ENCODE results near the gene THSD4.

Gene THSD4

GRCh38 chr15:71331173-71331572 lies 215.9 kb downstream of the THSD4 start:
- Histone ChIP-seq H3K4me1 (no peaks in the 10 kb centered on the region), H4K20me1 (no peaks in the 10 kb centered on the region), H3K9ac (no peak overlapping the region), H3K27me3 (no peaks in the 10 kb centered on the region; a peak in 1 of 22 replicates), H3K9me3 (replicated peaks in 1 of 11) (no peaks in the 10 kb centered on the region), H3K4me3 (no peak overlapping the region), H3K36me3 (no peaks in the 10 kb centered on the region), H3K4me2 (no peak overlapping the region), H3K27ac (no peak overlapping the region)
- TF ChIP-seq Cebpa-rat (IDR thresholded peaks at IDR 0.05): no peak

DNA sequence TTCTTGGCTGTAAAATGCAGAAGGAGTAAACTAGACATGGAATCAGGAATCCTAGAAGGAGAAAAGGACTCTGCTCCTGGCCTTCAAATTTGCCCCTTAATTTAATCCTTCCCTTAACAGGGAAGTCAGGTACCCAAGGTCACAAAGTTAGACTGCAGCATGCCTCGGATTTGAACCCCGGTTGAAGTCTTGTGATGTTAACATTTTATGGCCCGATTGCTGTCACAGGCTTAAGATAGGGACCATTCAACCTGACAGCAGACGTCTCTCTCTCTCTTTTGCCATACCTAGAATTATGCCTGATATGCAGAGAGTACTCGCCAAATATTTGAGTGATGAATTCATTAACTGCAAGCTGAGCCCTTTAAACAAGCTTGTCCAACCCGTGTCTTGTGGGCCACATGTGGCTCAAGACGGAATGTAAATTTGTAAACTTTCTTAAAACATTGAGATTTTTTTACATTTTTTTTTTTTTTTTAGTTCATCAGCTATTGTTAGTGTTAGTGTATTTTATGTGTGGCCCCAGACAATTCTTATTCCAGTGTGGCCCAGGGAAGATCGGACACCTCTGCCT lies 217.2 kb downstream of the THSD4 start:
- no peaks in the 10 kb centered on the region for H3K4me1 ChIP-seq
- H3K9me3 ChIP-seq (replicated peaks in 1 of 11): no peaks in the 10 kb centered on the region
- H4K20me1 ChIP-seq: no peaks in the 10 kb centered on the region
- no peak for TF ChIP-seq Cebpa-rat (IDR thresholded peaks at IDR 0.05)
- H3K27me3 ChIP-seq: no peaks in the 10 kb centered on the region; a peak in 1 of 22 replicates
- H3K36me3 ChIP-seq: no peaks in the 10 kb centered on the region
- no peak overlapping the region for H3K9ac ChIP-seq
- H3K4me3 ChIP-seq: no peak overlapping the region
- H3K4me2 ChIP-seq: no peak overlapping the region
- no peak overlapping the region for H3K27ac ChIP-seq

DNA sequence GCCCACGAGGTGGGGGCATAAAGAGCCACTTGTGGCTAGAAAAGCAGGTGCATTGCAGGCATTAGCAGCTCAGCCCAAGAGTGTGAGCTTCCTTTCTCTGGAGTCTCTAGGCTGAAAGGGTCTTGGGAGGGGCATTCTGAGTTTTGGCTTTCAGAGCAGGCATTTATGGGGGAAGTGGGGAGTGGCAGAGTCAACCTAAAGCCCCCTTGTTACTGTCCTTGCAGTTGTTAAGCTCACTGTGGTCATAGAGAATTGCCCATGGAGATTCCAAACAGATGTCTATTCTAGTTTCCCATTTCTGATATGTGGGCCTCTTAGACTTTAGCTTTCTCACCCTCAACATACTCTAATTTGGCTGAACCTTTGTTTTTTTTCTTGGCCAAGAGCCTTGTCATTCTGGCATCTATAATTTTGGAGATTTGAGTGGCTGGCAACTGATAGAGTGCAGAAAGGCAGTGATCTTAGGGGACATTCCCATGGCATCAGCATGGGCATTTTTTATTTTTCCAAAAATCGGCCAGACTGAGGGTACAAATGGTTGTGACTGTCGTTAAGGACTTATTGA lies 217.9 kb downstream of the THSD4 start:
- H3K9me3 ChIP-seq (replicated peaks in 1 of 11): no peaks in the 10 kb centered on the region
- no peaks in the 10 kb centered on the region for H3K4me1 ChIP-seq
- TF ChIP-seq Cebpa-rat (IDR thresholded peaks at IDR 0.05): no peak
- no peak overlapping the region for H3K27ac ChIP-seq
- no peaks in the 10 kb centered on the region; a peak in 1 of 22 replicates for H3K27me3 ChIP-seq
- no peaks in the 10 kb centered on the region for H4K20me1 ChIP-seq
- H3K4me3 ChIP-seq: no peak overlapping the region
- H3K36me3 ChIP-seq: no peaks in the 10 kb centered on the region
- no peak overlapping the region for H3K9ac ChIP-seq
- H3K4me2 ChIP-seq: no peak overlapping the region

- H3K27ac ChIP-seq: no peak overlapping the region
- H4K20me1 ChIP-seq: no peaks in the 10 kb centered on the region
- H3K27me3 ChIP-seq: no peaks in the 10 kb centered on the region; a peak in 1 of 22 replicates
- H3K4me3 ChIP-seq: no peak overlapping the region
- H3K9ac ChIP-seq: no peak overlapping the region
- H3K36me3 ChIP-seq: no peaks in the 10 kb centered on the region
- H3K4me1 ChIP-seq: no peaks in the 10 kb centered on the region
- no peaks in the 10 kb centered on the region for H3K9me3 ChIP-seq (replicated peaks in 1 of 11)
- no peak for TF ChIP-seq Cebpa-rat (IDR thresholded peaks at IDR 0.05)
- H3K4me2 ChIP-seq: no peak overlapping the region
These were observed 218.6 kb downstream of the THSD4 start for GRCh38 chr15:71333839-71334238.

DNA sequence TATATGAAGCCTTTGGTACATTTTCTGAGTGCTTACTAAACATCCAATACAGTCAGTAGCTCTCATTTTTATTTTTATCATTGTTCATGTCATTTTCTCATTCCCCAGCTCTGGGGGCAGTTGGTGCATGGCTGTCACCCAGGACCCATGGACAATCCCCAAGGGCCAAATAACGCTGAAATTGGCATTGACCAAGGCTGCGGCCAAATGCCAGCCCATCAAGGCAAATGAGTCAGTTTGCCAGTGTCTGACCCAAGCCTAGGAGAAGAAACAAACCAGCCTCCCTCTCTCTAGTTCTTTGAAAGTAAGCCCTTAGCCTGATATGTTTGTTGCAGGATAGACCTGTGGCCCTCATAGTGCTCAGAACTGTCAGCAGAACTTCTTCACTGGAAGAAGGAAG lies 219.2 kb downstream of the THSD4 start:
- no peak for TF ChIP-seq Cebpa-rat (IDR thresholded peaks at IDR 0.05)
- Histone ChIP-seq H3K27ac (no peak overlapping the region), H3K9me3 (replicated peaks in 1 of 11) (no peaks in the 10 kb centered on the region), H3K27me3 (no peaks in the 10 kb centered on the region; a peak in 1 of 22 replicates), H3K4me1 (no peaks in the 10 kb centered on the region), H3K9ac (no peak overlapping the region), H3K36me3 (no peaks in the 10 kb centered on the region), H3K4me3 (no peak overlapping the region), H3K4me2 (no peak overlapping the region), H4K20me1 (no peaks in the 10 kb centered on the region)

GRCh38 chr15:71334873-71335272 lies 219.6 kb downstream of the THSD4 start:
- Histone ChIP-seq H3K27ac (no peak overlapping the region), H3K4me3 (no peak overlapping the region), H4K20me1 (no peaks in the 10 kb centered on the region), H3K9me3 (replicated peaks in 1 of 11) (no peaks in the 10 kb centered on the region), H3K4me1 (no peaks in the 10 kb centered on the region), H3K27me3 (no peaks in the 10 kb centered on the region; a peak in 1 of 22 replicates), H3K9ac (no peak overlapping the region), H3K4me2 (no peak overlapping the region), H3K36me3 (no peaks in the 10 kb centered on the region)
- TF ChIP-seq Cebpa-rat (IDR thresholded peaks at IDR 0.05): no peak

- H3K9ac ChIP-seq: no peak overlapping the region
These were observed 220.3 kb downstream of the THSD4 start for GRCh38 chr15:71335591-71335990.

DNA sequence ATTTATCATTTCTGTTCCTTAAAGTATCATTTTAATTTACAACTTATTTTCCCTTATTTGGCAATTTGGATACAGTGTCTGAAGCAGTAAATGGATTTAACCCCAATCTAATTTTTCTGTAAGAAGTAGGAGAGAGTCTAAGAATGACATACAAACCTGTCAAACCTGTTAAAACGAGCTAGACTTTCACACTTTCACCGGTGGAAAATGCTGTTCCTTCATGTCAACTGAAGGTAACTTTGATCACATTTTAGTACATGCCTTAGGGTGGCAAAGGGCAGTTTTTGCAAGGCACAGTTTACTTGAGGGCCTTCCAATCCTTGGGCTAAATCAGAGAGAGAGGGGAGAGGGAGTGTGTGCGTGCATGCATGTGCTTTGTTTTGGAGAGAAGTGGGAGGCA lies 221.4 kb downstream of the THSD4 start:
- no peak for TF ChIP-seq Cebpa-rat (IDR thresholded peaks at IDR 0.05)
- Histone ChIP-seq H3K27ac (no peak overlapping the region), H3K4me1 (no peaks in the 10 kb centered on the region), H3K4me3 (no peak overlapping the region), H3K9ac (no peak overlapping the region), H3K36me3 (no peaks in the 10 kb centered on the region), H3K4me2 (no peak overlapping the region), H3K27me3 (no peaks in the 10 kb centered on the region; a peak in 1 of 22 replicates), H4K20me1 (no peaks in the 10 kb centered on the region), H3K9me3 (replicated peaks in 1 of 11) (no peaks in the 10 kb centered on the region)

More at GRCh38 chr15:71335591-71335990, 220.3 kb downstream of the THSD4 start:
- TF ChIP-seq Cebpa-rat (IDR thresholded peaks at IDR 0.05): no peak
- H3K4me1 ChIP-seq: no peaks in the 10 kb centered on the region
- no peak overlapping the region for H3K4me2 ChIP-seq
- no peaks in the 10 kb centered on the region for H4K20me1 ChIP-seq
- H3K4me3 ChIP-seq: no peak overlapping the region
- H3K36me3 ChIP-seq: no peaks in the 10 kb centered on the region
- H3K27ac ChIP-seq: no peak overlapping the region
- H3K9me3 ChIP-seq (replicated peaks in 1 of 11): no peaks in the 10 kb centered on the region
- H3K27me3 ChIP-seq: no peaks in the 10 kb centered on the region; a peak in 1 of 22 replicates

DNA sequence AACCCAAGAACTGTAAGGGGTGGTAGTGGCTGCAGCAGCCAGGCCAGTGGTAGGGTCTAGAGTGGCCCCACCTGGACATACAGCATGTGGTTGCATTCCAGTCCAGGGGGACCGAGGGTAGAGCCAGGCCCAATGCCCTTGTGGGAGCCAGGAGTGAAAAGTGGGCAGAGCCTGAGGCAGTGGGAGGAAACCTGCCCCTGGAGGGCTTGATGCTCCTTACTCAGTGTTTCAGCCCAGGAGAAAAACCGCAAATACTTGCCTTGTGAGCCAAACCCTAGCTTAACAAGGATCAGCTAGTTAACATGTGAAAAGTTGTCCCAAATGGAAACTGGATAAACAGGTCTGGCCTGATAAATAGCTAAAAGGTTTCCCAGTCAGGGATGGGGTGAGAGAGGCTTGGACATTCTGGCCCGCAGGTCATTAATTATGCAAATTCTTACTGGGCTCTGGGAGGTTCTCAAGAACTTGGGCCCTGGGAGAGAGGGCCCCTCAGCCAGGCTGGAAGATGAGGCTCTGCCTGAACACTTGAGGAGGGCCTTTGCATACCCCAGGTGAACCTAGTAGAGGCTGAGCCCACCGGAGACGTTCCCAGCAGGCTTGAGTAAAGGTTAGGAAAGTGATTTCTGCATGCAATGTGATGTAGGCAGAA lies 222.1 kb downstream of the THSD4 start:
- H3K4me3 ChIP-seq: no peak overlapping the region
- no peaks in the 10 kb centered on the region; a peak in 1 of 22 replicates for H3K27me3 ChIP-seq
- no peaks in the 10 kb centered on the region for H3K4me1 ChIP-seq
- no peak overlapping the region for H3K4me2 ChIP-seq
- no peaks in the 10 kb centered on the region for H4K20me1 ChIP-seq
- H3K27ac ChIP-seq: no peak overlapping the region
- no peak for TF ChIP-seq Cebpa-rat (IDR thresholded peaks at IDR 0.05)
- H3K36me3 ChIP-seq: no peaks in the 10 kb centered on the region
- H3K9ac ChIP-seq: no peak overlapping the region
- no peaks in the 10 kb centered on the region for H3K9me3 ChIP-seq (replicated peaks in 1 of 11)

DNA sequence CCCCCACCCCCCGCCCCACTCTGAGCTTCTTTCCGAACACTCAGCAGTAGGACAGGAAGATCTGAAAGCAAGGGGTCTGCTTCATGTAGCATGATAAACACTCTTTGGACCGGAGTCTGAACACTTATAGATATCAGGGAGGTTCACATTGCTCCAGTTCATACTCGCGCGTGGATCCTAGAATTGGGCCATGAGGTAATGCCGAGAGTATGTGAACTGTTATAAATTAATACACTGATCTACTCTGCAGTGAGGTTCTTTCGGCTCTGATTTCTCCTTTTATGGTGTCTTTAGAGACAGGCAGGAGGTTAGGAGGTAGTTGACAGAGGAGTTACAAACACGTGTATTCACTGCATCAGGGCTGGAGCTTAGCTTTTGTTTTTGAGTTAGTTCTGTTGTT lies 223.0 kb downstream of the THSD4 start:
- H3K27ac ChIP-seq: no peak overlapping the region
- no peak overlapping the region for H3K4me3 ChIP-seq
- H3K36me3 ChIP-seq: no peaks in the 10 kb centered on the region
- H3K9ac ChIP-seq: no peak overlapping the region
- H3K9me3 ChIP-seq (replicated peaks in 1 of 11): no peaks in the 10 kb centered on the region
- TF ChIP-seq Cebpa-rat (IDR thresholded peaks at IDR 0.05): no peak
- H3K4me2 ChIP-seq: no peak overlapping the region
- no peaks in the 10 kb centered on the region for H4K20me1 ChIP-seq
- no peaks in the 10 kb centered on the region for H3K4me1 ChIP-seq
- H3K27me3 ChIP-seq: no peaks in the 10 kb centered on the region; a peak in 1 of 22 replicates
